Measurements from ENCODE around the gene IPO7. TPM values are rescaled to one million over a fixed set of nuclear protein-coding genes. Genes with fewer than 3 reads are reported as not detected.
A peak's percentile ranks its signal among the peaks of the same experiment; 100 is the strongest.

The IPO7 gene
- total and polyA plus RNA-seq, 2 donors (not counting 3 experiments of a cell fraction or from before 2014, with no cell fraction given): 32.9 to 170 TPM

DNA sequence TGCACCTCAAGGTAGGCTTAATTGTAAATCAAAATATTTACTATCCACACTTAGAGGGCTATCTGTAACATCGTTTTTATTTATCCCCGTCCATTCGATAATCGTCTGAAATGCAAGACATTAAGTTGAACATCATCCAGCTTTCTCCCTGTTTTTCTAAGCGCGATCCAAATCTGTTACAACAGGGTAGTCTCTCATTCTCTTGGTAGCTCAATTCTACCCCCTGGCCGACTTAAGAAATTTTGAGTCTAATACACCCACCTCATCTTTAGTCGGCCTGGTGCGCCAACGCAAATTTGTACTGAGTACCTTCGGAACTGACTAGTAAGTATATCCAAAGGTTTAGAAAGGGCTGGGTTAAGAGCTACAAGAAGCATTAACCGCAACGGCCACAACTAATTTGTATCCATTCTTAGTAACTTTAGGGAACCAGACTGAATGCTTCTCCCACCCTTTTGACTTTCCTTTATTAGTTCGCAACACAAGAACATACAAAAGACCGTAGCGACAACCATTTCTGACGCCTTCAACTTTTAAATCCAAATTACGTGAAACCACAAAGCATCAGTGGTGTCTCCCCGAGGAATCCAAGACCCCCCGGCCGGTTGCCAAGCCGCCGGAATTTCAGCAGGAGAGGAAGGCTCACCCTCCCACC is 75.3 kb downstream of the IPO7 start:
- H3K4me2 ChIP-seq (ENCODE audit: insufficient read depth, low read length): peak overlapping the region; percentile 89
- no peak overlapping the region for H2AFZ ChIP-seq (ENCODE audit: low read depth, low read length)
- DNase-seq (ENCODE audit: low read depth, low spot score) (peak; percentile 70), FAIRE-seq (peak; percentile 62)
- no peaks in the 10 kb centered on the region for H3K36me3 ChIP-seq (ENCODE audit: control insufficient read depth in 2 of 2, extremely low read depth in 1 of 2, insufficient read depth in 2 of 2, low read length in 2 of 2)
- dilution Hi-C loops (cut with MboI; ENCODE audit: extremely low pct_ligation_motif_present, low sequenced_read_pairs) (no loop called here), intact Hi-C loops (cut with micrococcal nuclease) (loop anchor here (1.0 to 5.0 kb wide), 9 partner anchors 67 to 545 kb away; partner anchors contain the start of genes DENND5A, IPO7, TMEM41B and WEE1)
- ChIA-PET CTCF (interaction anchor here (0.8 to 1.3 kb wide), 5 partner anchors 27 to 289 kb away, joined by 3 to 4 read pairs (median 3); no protein-coding TSS in a partner anchor), POLR2A (interaction anchor here (0.8 to 2.1 kb wide), 16 partner anchors 8 to 845 kb away, joined by 3 to 7 read pairs (median 4); partner anchors contain the start of genes ADM and WEE1)
- TF ChIP-seq POLR2A (IDR thresholded peaks at IDR 0.05; ENCODE audit: low read depth, low read length) (no peak), MYC (IDR thresholded peaks at IDR 0.05; ENCODE audit: low read depth, low read length) (no peak), GATA2 (IDR thresholded peaks at IDR 0.05; ENCODE audit: insufficient read depth, insufficient read length, low read depth, low read length) (no peak), FOS (IDR thresholded peaks at IDR 0.05; ENCODE audit: borderline replicate concordance, insufficient read depth, low read length) (no peak), JUN (IDR thresholded peaks at IDR 0.05; ENCODE audit: borderline replicate concordance, insufficient read depth, insufficient read length, low read depth) (no peak), EZH2 (IDR thresholded peaks at IDR 0.05; ENCODE audit: borderline replicate concordance, low read depth, low read length, severe bottlenecking) (no peak), POLR2AphosphoS5 (IDR thresholded peaks at IDR 0.05; ENCODE audit: insufficient read depth, low read depth, low read length) (no peak)
- TF ChIP-seq, protein P1, sequence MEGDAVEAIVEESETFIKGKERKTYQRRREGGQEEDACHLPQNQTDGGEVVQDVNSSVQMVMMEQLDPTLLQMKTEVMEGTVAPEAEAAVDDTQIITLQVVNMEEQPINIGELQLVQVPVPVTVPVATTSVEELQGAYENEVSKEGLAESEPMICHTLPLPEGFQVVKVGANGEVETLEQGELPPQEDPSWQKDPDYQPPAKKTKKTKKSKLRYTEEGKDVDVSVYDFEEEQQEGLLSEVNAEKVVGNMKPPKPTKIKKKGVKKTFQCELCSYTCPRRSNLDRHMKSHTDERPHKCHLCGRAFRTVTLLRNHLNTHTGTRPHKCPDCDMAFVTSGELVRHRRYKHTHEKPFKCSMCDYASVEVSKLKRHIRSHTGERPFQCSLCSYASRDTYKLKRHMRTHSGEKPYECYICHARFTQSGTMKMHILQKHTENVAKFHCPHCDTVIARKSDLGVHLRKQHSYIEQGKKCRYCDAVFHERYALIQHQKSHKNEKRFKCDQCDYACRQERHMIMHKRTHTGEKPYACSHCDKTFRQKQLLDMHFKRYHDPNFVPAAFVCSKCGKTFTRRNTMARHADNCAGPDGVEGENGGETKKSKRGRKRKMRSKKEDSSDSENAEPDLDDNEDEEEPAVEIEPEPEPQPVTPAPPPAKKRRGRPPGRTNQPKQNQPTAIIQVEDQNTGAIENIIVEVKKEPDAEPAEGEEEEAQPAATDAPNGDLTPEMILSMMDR (IDR thresholded peaks at IDR 0.05; ENCODE audit: extremely low read depth in 1 of 2, insufficient read depth in 1 of 2, low read depth in 1 of 2, low read length in 2 of 2): no peak
- TF ChIP-seq, protein P2, sequence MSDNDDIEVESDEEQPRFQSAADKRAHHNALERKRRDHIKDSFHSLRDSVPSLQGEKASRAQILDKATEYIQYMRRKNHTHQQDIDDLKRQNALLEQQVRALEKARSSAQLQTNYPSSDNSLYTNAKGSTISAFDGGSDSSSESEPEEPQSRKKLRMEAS (IDR thresholded peaks at IDR 0.05; ENCODE audit: insufficient read depth, insufficient read length): no peak
- peak overlapping the region; percentile 100 for H3K9ac ChIP-seq (replicated peaks; ENCODE audit: extremely low read depth, insufficient read depth, low read length)
- H3K79me2 ChIP-seq (ENCODE audit: control insufficient read depth, insufficient read depth, low read length): peaks cover 35% of the 10 kb centered on the region
- H3K4me3 ChIP-seq (replicated peaks in 1 of 3; ENCODE audit: insufficient read depth in 1 of 3, low read depth in 1 of 3, low read length in 3 of 3): peak overlapping the region; percentile 92 to 97 (median 94)
- no peaks in the 10 kb centered on the region for H3K9me3 ChIP-seq (replicated peaks; ENCODE audit: control insufficient read depth, insufficient read depth, low read length)
- peaks cover 15% of the 10 kb centered on the region for H3K4me1 ChIP-seq (ENCODE audit: control insufficient read depth, extremely low read depth, insufficient read depth, low read length)
- H3K27me3 ChIP-seq (ENCODE audit: control insufficient read depth in 2 of 2, insufficient read depth in 2 of 2, low read length in 2 of 2): no peaks in the 10 kb centered on the region
- H3K9me1 ChIP-seq (replicated peaks; ENCODE audit: control insufficient read depth, extremely low read depth, insufficient read depth, low read length): no peaks in the 10 kb centered on the region
- BruUV-seq (replicated peaks): TSS peak; percentile 86
- peak overlapping the region; percentile 95 for H3K27ac ChIP-seq (ENCODE audit: insufficient read depth, low read depth, low read length)
- H4K20me1 ChIP-seq (replicated peaks; ENCODE audit: control insufficient read depth, extremely low read depth, insufficient read depth, low read length): no peaks in the 10 kb centered on the region
